HG02981 (cell line): ENCODE measurements around the gene ANKRD11.
"Not testable (repeated sequence)": the region's sequence is repeated elsewhere in the genome, so short reads cannot be mapped to it uniquely, and the experiment has no call there.

ENCODE experiments used
- ATAC-seq: cut with Tn5 transposase; IDR thresholded peaks from one replicate; pipeline ENCODE4 v1.9.1; 2021; ENCODE audit warnings: mild to moderate bottlenecking, moderate library complexity; ENCODE audit not compliant: unreplicated experiment

The ANKRD11 gene

DNA sequence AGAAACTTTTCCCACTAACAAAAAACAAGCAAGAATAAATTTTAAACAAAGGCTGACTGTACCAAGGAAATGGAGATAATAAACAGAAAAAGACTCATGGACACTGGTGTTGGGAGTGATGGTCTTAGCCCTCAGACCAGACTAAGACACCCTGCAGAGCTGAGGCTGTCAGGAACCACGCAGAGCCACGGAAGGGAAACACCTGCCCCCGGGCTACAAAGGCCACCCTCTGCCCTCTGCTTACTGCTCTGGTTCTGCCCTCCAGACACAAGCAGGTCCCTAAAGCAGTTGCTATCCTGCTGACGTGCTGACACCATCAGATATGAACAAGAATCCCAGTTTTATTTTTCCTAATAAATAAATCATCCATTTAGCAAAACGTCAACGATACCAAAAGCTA is 80.0 kb downstream of the ANKRD11 start:
- ATAC-seq: no peak

DNA sequence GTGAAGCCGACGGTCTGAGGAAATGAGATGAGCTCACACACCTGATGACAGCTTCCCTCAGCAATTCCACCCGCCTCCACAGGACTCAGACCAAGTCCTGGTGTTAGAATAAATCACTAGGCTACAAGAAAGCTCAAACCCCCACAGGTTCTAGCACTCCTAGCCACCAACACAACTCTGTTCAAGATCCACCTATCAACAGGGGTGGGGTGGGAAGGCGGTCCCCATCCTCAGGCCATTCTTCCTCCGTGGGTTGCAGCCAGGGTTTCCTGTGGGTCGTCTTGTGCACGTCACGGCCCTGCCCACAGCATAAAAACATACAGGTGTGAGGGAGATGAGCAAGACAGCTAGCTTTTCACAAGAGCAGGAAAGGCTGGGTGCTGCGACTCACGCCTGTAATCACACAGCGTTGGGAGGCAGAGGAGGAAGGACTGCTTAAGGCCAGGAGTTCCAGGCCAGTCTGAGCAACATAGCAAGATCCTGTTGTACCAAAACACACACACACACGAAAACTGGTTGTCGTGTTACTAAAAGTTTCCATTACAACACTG is 81.1 kb downstream of the ANKRD11 start:
- ATAC-seq: no peak

DNA sequence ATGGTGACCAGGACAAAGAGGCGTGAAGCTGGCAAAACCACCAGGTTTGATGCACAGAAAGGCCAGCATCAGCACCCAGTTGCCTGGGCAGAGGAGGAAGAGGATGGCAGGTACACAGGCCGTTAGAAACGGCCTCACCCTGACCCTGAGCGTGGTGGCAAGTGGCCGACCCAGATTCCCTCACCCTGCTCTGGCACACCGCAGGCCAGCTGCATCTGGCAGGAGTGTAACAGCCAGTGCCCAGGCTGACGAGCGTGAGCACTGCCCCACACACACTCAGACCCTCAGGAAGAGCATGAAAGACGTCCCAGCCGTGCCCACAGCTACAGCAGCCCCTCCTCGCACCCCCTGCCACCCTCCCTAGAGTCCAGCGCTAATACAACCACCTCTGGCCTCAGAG is 82.0 kb downstream of the ANKRD11 start:
- no peak for ATAC-seq

DNA sequence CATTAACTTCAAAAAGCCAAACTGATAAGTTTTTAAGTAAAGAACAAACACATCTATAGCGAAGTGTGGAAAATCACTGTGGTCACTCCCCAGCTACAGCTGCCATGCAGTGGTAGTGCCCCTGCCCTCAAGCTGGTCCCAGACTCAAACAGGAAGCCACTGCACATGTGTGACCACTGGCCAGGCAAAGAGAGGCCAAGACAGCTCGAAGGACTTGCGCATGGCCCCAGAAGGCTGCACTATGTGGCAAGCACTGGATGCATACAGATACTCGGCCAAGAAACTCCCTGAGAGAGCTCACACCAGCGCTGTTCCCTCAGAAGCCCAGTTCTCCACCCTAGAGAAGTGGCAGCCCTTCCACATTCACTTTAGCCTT is 82.4 kb downstream of the ANKRD11 start:
- no peak for ATAC-seq

DNA sequence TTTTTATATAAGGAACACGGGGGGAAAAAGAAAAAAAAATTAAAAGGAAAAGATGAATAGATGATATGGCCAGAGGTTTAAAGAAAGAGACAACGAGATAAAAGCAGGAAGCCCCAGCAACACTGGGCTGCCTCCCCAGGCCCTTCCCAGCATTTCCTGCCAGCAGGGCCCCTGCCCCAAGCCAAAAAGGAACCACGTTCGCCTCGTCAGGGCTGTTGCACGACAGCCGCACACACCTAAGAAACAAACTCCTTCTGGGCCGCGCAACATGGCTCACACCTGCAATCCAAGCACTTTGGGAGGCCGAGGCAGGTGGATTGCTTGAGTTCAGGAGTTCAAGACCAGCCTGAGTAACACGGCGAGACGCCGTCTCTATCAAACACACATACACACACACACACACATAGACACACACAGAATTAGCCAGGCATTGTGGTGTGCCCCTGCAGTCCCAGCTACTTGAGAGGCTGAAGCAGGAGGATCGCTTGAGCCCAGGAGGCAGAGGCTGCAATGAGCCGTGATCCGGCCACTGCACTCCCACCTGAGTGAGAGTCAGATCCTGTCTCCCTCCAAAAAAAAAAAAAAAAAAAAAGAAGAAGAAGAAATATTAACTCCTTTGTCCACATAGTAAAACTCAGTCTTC is 83.0 kb downstream of the ANKRD11 start:
- ATAC-seq: no peak

DNA sequence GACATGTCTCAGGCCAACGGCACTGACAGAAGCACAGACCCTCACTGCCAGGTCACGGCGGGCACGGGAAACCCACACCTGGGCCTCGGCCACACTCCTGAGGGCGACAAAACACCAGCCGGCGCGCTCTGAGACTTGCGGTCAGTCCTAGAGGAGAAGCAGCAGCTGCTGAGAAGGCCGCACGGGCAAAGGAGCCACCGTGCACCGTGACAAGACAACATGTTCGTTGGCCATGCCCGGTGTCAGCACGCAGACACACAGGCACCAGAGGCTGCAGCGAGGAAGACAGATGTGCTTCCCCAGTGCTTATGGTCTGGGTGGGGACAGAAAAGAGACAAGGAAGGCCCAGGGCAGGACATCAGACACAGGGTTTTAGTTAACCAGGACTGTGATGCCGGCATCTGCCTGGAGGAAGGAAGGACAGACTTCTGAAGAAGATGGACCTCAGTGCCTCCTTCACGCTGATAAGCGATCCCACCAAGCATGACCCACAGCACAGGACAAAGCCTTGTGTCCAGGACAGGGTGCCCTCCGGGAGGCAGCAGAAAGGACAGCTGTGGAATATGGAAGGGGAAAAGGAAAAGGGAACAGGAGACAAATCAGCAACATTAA is 84.0 kb downstream of the ANKRD11 start:
- no peak for ATAC-seq

DNA sequence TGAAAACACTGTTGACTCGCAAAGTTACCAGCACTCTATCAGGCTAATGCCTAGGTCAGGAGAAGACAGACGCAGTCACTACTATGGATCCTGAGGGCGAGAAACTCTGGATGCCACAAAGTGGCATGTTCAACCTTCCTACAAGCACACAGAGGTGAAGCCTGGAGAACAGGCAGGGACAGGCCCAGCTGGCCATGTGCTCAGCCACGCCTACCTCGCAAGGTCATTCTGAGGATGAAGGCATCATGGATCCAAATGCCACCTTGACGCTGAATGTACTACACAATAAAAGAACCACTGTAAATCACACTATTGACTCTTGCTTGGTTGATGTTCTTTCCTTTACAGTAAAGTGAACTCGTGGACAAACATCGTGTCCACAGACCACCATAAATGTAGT is 85.8 kb downstream of the ANKRD11 start:
- no peak for ATAC-seq

DNA sequence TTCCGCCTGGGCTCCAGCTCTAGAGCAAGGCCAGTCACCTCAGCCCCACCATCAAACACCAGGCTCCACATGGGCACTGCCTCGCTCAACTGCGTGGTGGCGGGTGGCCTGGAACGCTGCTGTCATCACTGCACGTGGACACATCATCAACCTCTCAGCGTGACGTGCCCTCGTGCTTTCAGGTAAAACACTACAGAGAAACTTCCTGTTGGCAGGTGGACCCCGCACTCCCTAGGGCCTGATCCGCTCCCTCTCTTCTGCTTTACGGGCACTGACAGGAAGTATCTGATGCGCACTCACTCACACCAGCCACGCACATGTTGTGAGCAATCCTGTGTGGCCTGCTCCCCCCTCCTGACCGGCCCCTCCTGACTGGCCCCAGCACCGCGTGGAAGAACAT is 87.4 kb downstream of the ANKRD11 start:
- no peak for ATAC-seq

DNA sequence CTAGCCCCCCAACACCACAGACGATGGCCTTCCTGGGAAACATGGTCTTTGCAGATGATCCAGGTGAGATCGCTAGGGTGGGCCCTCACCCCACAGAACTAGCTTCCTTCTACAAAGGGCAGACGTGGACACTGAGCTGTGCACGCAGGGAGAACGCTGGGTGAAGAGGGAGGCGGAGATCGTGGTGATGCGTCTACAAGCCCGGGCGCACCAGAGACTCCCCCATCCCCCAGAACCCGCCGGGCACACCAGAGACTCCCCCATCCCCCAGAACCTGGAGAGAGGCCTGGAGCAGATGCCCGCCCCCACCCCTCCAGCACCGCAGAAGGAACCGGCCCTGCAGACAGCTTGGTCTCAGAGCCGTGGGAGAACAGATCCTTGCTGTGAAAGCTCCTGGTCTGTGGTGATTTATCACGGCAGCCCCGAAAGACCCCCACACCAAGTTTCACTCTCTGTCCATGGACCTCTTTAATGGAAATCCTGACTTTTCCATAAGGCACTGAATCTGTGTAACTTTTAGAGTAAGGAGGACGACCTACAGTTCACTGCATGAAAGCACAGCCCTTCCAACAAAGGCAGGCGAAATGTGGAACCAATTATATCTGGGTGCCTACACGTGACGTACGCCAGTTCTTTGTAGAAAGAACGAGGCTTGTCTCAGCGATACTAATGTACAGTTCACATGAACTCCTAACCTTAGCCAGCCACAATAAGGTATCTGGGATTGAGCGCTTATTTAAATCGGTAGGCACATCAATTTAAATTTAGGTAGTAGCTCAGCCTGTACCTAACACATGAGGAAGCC is 88.5 kb downstream of the ANKRD11 start:
- ATAC-seq: no peak

DNA sequence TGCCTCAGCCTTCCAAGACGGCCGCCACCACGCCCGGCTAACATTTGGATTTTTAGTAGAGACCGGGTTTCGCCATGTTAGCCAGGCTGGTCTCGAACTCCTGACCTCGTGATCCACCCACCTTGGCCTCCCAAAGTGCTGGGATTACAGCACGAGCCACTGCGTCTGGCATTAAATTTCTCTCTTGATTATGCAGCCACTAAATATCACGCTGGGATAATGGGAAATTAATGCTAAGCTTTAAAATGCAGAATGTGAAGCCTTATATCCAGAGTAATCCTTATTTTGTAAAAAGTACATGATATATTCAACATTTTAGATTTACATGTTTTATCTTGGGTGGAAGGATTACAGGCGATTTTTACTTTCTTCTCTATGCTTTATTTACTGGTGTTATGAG is 89.2 kb downstream of the ANKRD11 start:
- ATAC-seq: no peak

DNA sequence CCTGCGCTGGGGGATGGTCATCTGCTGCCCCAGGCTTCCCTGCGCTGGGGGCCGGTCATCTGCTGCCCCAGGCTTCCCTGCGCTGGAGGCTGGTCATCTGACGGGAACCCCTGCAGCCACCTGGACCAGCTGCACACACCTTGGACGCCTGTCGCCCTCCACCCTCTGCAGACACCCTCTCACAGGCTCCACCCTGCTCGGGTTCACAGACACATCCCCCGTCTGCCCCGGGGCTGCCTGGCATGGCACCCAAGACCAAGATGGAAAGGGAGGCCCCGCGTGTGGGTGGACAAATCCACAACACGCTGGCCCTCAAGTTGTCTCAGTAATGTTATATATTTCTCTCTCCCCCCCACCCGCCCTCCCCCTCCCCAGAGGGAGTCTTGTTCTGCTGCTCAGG is 89.6 kb downstream of the ANKRD11 start:
- ATAC-seq: no peak

DNA sequence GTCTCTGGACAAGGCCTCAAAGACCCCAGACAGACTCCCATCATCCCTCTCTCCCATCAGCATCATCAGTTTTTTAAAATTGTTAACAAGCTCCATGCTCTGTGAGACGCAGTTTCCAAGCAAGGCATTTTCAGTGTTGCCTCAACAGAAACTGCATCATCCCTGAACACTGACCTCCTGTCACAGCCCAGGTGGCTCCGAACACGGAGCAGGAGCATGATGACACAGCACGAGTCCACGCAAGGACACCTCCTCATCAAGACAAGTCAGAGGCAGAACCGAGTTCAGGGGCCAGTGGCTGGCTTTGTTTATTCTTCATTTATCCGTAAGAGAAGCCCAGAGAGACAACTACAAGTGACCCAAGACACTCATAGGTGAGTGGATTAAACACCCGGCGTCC is 91.4 kb downstream of the ANKRD11 start:
- ATAC-seq: no peak

DNA sequence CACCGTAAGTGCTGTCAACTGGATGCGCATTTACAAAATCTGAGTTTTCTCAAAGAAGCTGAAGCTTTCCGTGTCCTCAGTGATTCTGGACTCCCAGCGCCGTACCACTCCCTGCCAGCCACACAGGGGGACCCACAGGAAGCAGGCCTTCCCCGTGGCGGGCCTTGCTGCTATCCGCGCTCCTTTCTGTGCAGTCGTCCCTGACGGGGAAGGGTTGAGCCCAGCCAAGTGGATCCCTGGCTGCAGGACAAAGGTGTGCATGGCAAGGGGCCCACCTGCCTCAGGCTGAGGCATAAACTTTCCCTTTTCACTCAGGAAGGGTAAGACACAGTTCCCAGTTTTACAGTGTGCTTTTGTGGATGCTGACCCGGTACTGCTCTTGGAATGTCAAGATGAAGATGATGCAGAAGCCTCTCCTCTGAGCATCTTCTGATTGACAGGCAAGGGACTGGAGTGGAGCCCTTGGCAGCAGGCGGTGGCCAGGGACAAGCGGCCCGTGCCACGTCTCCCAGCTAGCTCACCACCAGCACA is 93.0 kb downstream of the ANKRD11 start:
- no peak for ATAC-seq

DNA sequence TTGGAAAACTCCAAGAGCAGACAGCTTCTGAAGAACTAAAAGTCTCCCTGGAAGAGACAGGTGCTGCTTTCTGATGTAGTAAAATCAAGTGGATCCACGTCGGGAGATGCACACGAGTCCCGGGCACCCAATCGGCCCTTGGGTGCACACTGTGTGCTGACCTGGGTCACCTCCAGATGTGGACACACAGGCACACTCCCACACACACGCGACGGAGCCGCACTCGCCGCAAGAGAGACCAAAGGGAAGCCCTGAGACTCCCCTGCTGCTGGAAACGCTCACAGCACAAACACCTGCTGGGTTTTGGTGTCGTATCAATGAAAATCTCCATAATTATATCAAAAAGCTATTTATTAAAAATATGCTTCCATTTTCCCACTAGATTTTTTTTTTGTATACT is 94.2 kb downstream of the ANKRD11 start:
- ATAC-seq: no peak

DNA sequence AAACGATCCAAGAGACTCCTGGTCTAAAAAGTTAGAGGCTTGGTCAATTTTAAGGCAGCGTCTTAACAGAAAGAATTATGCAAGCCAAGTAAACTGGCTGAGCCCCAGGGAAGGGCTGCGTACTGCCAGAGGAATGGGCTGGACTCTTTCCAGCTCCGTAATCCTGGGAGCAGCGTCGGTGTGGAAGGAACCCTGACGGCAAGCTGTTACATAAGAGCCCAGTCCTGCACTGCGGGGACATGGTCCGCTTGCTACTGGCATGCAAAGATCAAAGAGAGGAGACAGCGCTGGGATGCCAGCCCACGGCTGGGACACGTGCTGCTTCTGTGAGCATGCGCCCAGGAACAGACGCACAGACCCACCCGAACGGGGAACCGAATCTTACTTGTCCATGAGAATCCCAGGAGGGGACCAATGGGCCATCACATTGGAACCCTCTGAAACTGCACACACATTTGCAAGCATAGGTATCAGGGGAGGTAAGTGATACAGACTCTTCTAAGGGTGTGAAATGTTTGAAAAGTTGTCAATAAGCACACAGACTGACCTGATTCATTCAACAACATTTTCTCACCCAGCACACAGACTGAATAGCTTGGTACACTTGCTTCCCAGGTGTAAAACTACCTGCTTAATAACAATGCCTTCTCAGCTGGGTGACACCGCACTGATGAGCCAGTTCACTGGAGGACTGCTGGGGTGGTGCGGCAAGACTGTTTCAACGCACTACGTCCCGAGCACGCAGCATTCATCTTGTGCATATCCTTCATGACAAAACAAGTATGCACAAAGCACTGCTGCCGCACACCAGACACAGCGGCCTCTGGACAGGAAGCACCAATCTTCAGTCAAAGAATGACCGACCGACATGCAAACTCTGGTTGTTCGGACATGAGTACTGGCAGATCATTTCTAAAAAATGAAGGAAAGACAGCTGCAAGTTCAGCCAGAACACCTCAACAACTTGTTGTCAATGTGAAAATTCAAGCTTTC is 94.9 kb downstream of the ANKRD11 start:
- no peak for ATAC-seq

DNA sequence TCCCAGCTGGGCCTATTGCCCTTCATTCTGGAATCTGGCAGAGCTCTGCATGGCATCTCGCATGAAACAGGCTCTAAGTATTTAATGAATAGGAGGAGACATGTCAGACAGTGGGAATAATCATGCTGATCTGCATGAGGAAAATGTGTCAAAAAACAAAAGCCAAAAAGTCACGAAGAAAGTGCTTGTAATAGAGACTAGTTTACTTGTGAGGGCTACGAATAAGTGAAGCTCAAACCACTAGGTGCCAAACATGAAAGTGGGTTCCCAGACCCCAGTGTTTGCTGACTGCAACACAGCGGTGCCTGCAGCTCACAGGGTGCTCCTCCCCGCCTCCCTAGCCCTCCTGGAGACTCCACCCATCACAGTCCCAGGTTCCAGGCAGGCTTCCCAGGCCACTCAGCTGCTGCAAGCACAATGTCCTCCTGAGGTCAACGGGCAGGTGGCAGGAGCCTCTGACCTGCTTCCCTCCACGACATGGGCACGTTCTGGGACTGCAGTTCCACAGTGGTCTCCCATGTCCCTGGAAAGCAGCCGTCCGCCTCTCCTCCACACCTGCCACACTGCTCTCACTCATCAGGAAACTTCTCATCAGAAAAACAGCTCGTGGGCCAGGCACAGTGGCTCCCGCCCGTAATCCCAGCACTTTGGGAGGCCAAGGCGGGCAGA is 96.5 kb downstream of the ANKRD11 start:
- ATAC-seq: no peak

DNA sequence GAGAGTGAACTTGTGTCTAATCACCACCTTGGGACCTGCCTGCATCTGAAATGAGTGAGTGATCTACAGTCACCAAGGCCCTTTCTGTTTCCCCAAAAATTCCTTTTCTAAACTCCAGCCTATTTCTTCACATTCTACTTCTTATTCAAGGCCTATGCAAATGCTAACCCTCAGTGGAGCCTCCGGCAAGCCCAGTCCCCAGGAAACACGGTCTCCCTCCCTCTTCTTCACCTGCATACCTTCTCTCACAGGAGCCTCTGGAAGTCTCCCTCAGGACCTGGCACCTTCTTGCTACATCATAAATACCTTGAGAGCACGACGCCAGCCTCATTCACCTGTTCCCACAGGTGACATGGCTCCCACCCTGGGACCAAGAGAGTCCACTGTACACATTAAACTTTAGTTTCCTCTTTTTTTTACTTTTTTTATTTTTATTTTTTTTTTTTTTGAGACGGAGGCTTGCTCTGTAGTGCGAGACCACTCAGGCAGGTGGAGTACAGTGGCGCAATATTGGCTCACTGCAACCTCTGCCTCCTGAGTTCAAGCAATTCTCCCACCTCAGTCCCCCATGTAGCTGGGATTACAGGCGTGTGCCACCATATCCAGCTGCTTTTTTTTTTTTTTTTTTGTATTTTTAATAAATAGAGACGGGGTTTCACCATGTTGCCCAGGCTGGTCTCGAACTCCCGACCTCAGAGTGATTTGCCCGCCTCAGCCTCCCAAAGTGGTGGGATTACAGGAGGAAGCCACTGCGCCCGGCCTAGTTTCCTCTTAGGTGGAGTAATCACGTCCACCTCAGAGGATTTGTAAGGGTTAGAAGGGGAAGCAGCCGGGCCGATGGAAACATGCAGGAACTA is 97.3 kb downstream of the ANKRD11 start:
- ATAC-seq: no peak

DNA sequence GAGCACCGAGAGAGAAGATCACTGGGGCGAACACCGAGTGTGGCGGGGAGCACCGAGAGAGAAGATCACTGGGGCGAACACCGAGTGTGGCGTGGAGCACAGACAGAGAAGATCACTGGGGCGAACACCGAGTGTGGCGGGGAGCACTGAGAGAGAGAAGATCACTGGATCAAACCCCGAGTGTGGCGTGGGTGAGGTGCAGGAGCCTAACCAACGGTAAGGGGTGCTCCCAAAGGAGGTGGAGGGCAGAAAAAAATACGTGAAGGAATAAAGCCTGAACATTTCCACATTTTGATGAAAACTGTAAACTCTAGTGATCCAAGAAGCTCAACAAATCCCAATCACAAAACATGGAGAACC is 100.2 kb downstream of the ANKRD11 start:
- not testable (repeated sequence) for ATAC-seq
